SJSA1 (cell line): ENCODE results near the gene WWOX. TPM values are rescaled to one million over a fixed set of nuclear protein-coding genes. Genes with fewer than 3 reads are reported as not detected.

Source experiments
- DNase-seq, 2 experiments: peaks; one replicate each; pipeline ENCODE4 v3.0.0-alpha.2; 2015 to 2020; ENCODE audit warnings: low spot score in 2 of 2, low read depth in 1 of 2
- H3K27ac ChIP-seq: fragments of 250-450 bp; sonication (Bioruptor Pico); 2 replicates; pipeline ENCODE4 v1.5.1; 2020; ENCODE audit warnings: mild to moderate bottlenecking, moderate library complexity
- H3K27me3 ChIP-seq: fragments of 250-450 bp; sonication (Bioruptor Pico); replicated peaks from 2 replicates; pipeline ENCODE4 v1.5.1; 2020; ENCODE audit warnings: mild to moderate bottlenecking, moderate library complexity
- H3K36me3 ChIP-seq: fragments of 250-450 bp; sonication (Bioruptor Pico); 2 replicates; pipeline ENCODE4 v1.5.1; 2020; ENCODE audit warnings: mild to moderate bottlenecking
- H3K4me1 ChIP-seq: fragments of 250-450 bp; sonication (Bioruptor Pico); replicated peaks from 2 replicates; pipeline ENCODE4 v1.6.1; 2021; ENCODE audit warnings: mild to moderate bottlenecking
- H3K4me3 ChIP-seq: fragments of 250-450 bp; sonication (Bioruptor Pico); 2 replicates; pipeline ENCODE4 v1.5.1; 2020; ENCODE audit warnings: mild to moderate bottlenecking
- H3K9me3 ChIP-seq: fragments of 250-450 bp; sonication (Bioruptor Pico); replicated peaks from 2 replicates; pipeline ENCODE4 v1.5.1; 2020; ENCODE audit warnings: mild to moderate bottlenecking
- total RNA-seq: library from RNA; depleted of rRNA; stranded (reverse); fragments of >200 nt; shearing (Covaris generic); gene quantifications from 2 replicates; pipeline ENCODE4 v1.2.3, GENCODE V29; 2014

Gene WWOX
- total RNA-seq, 1 experiment from 2014 or later, result 13.4 TPM

DNA sequence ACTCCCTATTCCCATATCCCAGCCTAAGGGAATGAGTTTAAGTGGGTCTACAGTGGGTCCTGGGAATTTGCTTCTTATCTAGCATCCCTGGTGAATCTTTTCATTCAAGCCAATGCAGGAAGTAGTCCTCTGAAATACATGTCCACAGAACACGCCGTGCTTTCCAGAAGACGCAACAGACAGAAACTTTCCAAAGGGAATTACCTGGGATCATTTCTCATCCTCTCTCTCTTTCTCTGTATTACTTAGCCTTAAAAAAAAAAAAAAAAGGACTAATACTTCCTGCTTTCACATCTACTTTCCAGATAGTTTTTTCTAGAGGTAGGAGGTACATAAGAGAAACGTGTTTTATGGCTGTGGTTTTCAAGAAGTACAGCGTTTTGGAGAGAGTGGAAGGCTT is 1002.0 kb downstream of the WWOX start:
- no peak overlapping the region for H3K4me3 ChIP-seq
- no peaks in the 10 kb centered on the region for H3K4me1 ChIP-seq
- no peaks in the 10 kb centered on the region for H3K36me3 ChIP-seq
- no peaks in the 10 kb centered on the region for H3K9me3 ChIP-seq
- no peaks in the 10 kb centered on the region for H3K27me3 ChIP-seq
- no peak overlapping the region for H3K27ac ChIP-seq
- DNase-seq, result no peak

DNA sequence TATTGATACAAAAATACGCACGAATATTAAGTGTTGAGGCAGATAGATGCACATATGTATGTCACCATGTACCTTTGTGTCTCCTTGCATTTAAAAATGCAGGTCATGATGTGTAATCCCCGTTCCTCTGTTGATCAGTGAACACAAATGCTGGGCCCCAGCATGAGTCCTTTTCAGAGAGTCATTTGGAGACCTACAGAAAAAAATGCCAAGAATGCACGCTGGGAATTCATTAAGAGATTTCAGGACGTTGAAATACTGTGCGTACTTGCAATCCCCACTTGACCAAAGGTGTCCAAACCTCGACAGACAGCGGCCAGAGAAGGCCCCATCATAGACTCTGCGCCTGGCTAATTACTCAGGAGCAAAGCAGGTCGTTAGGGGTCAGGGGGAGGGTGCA is 1005.1 kb downstream of the WWOX start:
- Histone ChIP-seq H3K9me3 (no peaks in the 10 kb centered on the region), H3K4me3 (no peak overlapping the region), H3K4me1 (no peaks in the 10 kb centered on the region), H3K36me3 (no peaks in the 10 kb centered on the region), H3K27ac (no peak overlapping the region), H3K27me3 (no peaks in the 10 kb centered on the region)
- DNase-seq, result no peak

DNA sequence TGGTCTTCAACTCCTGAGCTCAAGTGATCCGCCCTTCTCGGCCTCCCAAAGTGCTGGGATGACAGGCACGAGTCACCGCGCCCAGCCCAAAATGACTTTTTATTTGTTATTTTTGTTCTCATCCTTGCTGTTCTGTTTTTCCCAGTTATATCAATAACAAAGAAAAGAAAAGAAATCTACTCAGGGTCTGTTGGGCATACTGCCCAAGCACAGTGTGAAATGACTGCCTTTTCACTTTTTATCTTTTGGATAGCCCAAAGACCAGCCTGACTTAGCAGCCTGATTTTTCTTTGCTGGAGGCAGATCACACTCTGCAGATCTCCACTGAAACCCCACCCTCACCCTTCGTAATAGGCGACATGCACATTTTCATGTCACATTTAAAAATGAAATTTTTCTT is 1007.8 kb downstream of the WWOX start:
- H3K4me1 ChIP-seq, result no peaks in the 10 kb centered on the region
- DNase-seq, result no peak

DNA sequence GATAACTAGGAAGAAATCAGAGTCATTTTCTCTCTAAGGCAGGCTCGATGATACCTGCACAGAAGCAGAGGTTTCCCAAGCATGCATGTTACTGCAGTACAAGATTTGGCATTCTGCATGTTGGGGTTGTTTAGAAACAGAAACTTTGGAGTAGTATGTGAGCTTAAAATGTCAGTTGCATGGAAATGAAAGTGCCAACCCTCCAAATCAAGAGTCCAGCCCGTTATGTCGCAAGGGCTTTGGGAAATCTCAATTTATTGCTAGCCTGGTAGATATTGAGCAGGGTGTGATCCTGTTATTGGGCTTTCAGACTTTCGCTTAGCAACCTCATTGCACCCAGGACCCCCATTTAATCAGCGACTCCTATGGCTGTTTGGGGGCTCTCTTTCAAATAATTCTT is 1010.3 kb downstream of the WWOX start:
- Histone ChIP-seq H3K27ac (no peak overlapping the region), H3K9me3 (peaks cover 3% of the 10 kb centered on the region; the same call in 1 of the 2 replicates), H3K4me1 (no peaks in the 10 kb centered on the region), H3K27me3 (no peaks in the 10 kb centered on the region), H3K36me3 (no peaks in the 10 kb centered on the region), H3K4me3 (no peak overlapping the region)
- DNase-seq, result no peak

More for the DNA sequence above, 1007.8 kb downstream of the WWOX start:
- Histone ChIP-seq H3K27ac (no peak overlapping the region), H3K36me3 (no peaks in the 10 kb centered on the region), H3K4me3 (no peak overlapping the region), H3K27me3 (no peaks in the 10 kb centered on the region), H3K9me3 (peaks cover 3% of the 10 kb centered on the region; the same call in 1 of the 2 replicates)

DNA sequence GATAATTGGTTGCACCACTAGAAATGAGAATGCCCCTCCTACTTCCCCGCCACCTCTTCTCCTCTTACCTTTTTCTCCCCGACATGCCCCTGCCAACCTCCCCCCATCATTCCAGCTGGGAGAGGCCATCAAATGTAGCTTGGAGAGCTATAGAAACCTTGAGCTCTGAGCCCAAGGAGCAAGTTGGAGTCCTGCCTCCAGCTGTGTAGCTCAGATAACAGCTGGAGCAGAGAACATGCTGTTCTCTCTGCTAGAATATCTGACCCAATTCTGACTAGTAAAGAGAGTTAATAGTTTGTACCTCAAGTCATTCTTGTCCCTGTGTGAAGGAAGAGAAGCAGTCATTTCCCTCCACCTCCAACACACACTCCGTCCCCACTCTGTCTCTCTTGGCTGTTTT is 1010.8 kb downstream of the WWOX start:
- H3K27ac ChIP-seq, result no peak overlapping the region
- H3K36me3 ChIP-seq, result no peaks in the 10 kb centered on the region
- no peak for DNase-seq
- H3K27me3 ChIP-seq, result no peaks in the 10 kb centered on the region
- no peak overlapping the region for H3K4me3 ChIP-seq
- peaks cover 6% of the 10 kb centered on the region for H3K9me3 ChIP-seq
- H3K4me1 ChIP-seq, result no peaks in the 10 kb centered on the region

DNA sequence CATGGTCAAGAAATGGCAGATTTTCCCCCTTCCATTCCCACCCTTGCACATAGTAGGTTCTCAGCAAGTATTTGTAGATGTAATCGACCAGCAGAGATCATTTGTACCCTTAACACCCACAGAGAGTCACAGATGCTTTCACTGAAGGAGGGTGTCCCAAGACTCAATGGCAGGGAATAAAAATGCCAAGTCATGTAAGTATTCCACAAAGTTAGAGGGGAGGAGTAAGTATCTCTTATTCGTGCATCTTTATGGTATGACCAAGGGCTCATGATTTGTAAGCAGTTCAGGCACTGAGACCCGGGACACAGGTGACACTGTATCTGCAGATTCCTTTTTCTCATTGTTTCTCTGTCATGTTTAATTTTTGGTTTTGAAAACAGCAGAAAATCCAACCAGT is 1011.5 kb downstream of the WWOX start:
- H3K4me3 ChIP-seq, result no peak overlapping the region
- no peak overlapping the region for H3K27ac ChIP-seq
- no peaks in the 10 kb centered on the region for H3K4me1 ChIP-seq
- H3K27me3 ChIP-seq, result no peaks in the 10 kb centered on the region
- no peak for DNase-seq
- peaks cover 6% of the 10 kb centered on the region for H3K9me3 ChIP-seq
- no peaks in the 10 kb centered on the region for H3K36me3 ChIP-seq

DNA sequence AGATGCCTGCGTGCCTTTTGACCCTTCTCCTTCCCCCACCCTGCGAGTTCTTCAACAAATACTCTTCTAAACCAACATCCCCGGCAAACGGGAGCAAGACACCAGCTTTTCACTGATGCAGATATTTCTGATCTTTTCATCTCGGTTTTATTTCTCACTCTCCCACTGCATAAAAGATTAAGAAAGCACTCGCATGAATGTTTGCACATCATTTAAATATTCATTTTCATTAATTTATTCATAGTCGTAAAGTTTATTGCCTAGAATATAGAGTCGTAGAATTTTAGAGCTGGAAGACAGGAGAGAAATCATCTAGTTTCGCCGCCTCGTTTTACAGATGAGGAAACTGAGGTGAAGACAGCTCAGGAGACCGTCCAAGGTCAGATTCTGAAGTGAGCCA is 1013.0 kb downstream of the WWOX start:
- DNase-seq, result no peak
- H3K9me3 ChIP-seq, result peaks cover 6% of the 10 kb centered on the region
- H3K36me3 ChIP-seq, result no peaks in the 10 kb centered on the region
- no peaks in the 10 kb centered on the region for H3K27me3 ChIP-seq
- no peak overlapping the region for H3K4me3 ChIP-seq
- H3K27ac ChIP-seq, result no peak overlapping the region
- no peaks in the 10 kb centered on the region for H3K4me1 ChIP-seq

DNA sequence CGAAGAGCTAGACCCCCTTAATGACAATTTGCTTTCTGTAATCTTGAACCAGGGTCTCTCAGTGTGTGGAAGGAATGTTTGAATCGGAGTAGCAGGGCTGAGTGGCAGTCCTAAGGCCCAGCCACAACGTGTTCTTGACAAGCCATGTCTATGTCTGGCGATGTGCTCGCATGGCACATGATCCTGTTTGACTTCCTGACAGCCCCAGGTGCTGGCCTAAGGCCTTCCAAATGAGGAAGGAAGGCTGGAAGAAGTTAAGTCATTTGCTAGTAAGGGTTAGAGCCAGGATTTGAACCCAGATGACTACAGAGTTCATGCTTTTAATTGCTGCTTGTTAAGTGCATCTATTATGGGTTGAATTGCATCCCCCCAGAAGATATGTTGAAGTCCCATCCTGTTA is 1014.4 kb downstream of the WWOX start:
- H3K27ac ChIP-seq, result no peak overlapping the region
- H3K4me3 ChIP-seq, result no peak overlapping the region
- H3K4me1 ChIP-seq, result no peaks in the 10 kb centered on the region
- no peaks in the 10 kb centered on the region for H3K36me3 ChIP-seq
- no peak for DNase-seq
- no peaks in the 10 kb centered on the region for H3K27me3 ChIP-seq
- peaks cover 6% of the 10 kb centered on the region for H3K9me3 ChIP-seq

DNA sequence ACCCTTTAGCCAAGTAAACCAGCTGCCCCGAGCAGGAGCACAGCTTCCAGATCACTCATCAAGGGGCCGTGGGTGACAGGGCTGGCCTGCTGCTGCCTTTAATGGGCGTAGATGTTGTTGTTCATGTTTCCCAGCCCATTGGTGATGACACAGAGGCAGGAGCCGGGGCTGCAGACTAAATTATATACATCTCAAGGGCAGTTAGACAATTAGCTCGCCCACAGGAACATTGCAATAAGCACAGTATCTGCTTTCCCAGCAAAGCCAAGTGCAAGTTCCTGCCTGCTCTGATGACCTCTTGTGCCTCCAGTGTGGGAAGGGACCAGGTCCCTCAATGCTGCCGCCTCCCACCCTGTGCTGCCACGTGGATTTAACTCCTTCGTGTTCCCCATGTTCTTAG is 1015.3 kb downstream of the WWOX start:
- Histone ChIP-seq H3K27ac (no peak overlapping the region), H3K36me3 (no peaks in the 10 kb centered on the region), H3K9me3 (peaks cover 6% of the 10 kb centered on the region), H3K4me3 (no peak overlapping the region), H3K27me3 (no peaks in the 10 kb centered on the region), H3K4me1 (no peaks in the 10 kb centered on the region)
- no peak for DNase-seq

DNA sequence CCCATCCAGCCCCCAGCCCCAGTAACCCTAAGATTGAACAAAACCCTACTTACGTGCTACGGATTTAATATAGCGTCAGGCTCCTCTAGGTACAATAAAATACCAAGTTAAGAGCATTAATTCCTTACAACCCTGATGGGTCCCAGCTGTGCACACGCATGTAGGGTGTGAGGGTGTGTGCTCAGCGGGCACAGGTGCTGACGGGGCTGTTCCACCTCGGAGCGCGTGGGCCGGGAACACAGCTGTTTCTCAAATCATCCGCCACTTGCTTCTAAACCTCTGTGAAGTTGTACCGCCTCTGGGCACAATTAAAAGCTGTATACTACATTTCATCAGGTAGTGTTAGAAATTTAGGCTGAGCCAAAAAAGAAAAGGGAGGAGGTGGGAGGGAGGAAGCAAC is 1022.5 kb downstream of the WWOX start:
- no peak for DNase-seq
- Histone ChIP-seq H3K9me3 (no peaks in the 10 kb centered on the region), H3K27me3 (no peaks in the 10 kb centered on the region), H3K4me3 (no peak overlapping the region), H3K4me1 (no peaks in the 10 kb centered on the region), H3K36me3 (no peaks in the 10 kb centered on the region), H3K27ac (no peak overlapping the region)

DNA sequence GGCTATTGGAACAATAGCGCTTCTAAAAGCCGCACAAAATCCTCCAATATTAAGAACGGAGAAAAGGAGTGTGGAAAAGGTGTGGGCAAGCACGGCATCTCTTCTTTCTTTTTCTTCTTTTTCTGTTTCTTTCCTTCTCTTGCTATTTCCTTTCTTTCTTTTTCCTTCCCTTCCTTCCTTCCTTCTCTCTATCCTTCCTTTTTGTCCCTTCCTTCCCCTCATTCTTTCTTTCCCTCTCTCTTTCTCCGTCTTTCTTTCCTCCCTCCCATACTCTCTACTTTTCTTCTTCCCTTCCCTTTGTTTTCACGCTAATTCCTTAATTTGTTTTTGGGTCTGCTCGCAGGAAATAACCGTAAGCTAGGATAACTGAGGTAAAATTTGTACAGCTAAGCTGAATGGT is 1022.9 kb downstream of the WWOX start:
- H3K27me3 ChIP-seq, result no peaks in the 10 kb centered on the region
- no peak overlapping the region for H3K4me3 ChIP-seq
- no peak for DNase-seq
- H3K36me3 ChIP-seq, result no peaks in the 10 kb centered on the region
- no peaks in the 10 kb centered on the region for H3K9me3 ChIP-seq
- no peak overlapping the region for H3K27ac ChIP-seq
- H3K4me1 ChIP-seq, result no peaks in the 10 kb centered on the region

DNA sequence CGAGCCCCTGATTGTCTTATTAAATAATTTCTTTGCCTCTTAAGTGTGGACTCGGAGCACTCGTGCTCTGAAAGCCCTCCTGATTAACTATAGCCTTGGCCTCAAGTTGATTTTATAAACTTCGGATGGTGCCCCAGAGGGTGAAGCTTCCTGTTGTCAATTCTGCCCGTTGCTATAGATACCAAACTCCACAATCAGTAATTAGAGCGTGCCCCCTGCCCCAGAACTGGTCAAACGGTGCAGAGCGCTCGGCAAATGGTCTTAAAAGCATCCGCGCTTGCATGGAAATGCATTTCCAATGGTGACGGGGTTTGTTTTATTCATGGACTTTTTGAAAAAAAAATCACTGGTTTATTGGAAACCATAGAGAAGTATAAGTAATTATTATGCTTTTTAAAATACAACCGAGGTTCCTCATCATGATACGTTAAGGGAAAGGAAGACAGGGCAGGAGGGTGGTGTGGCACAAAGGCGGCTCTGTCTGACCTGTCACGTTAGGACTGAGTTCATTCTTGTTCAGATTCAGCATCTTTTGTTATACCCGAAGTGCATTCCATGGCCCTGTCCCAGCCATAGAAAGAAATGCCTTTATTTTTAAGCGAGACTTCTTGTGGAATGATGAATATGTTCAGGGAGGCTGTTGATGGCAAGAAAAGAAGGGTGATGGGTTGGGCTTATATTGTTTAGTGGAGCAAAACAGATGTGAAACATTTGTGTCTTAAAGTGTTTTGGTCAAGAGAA is 1024.7 kb downstream of the WWOX start:
- Histone ChIP-seq H3K36me3 (no peaks in the 10 kb centered on the region), H3K27me3 (no peaks in the 10 kb centered on the region), H3K4me3 (no peak overlapping the region), H3K4me1 (no peaks in the 10 kb centered on the region), H3K27ac (no peak overlapping the region), H3K9me3 (no peaks in the 10 kb centered on the region)
- DNase-seq, result no peak

DNA sequence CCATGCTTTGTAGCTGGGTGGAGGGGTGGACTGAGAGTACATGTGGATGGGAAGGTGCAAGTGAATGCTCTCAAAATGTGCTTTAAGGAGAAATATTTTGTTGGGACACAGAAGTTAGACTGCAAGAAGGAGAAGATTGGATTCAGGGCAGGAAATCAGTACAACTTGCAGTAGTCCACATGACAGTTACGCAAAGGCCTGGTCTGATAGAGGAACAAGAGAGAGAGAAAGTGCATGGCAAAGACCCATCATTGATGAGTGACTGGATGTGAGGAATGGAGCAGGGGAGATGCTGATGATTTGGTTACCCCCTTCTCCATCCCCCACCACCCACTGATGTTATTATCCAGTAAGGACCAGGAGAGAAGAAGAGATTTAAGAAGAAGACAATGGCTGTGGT is 1028.3 kb downstream of the WWOX start:
- Histone ChIP-seq H3K27ac (no peak overlapping the region), H3K4me1 (no peaks in the 10 kb centered on the region), H3K4me3 (no peak overlapping the region), H3K27me3 (no peaks in the 10 kb centered on the region), H3K36me3 (no peaks in the 10 kb centered on the region), H3K9me3 (0 out of 2 replicates have a peak, but pooled peaks cover 2% of the 10 kb centered on the region)
- no peak for DNase-seq

DNA sequence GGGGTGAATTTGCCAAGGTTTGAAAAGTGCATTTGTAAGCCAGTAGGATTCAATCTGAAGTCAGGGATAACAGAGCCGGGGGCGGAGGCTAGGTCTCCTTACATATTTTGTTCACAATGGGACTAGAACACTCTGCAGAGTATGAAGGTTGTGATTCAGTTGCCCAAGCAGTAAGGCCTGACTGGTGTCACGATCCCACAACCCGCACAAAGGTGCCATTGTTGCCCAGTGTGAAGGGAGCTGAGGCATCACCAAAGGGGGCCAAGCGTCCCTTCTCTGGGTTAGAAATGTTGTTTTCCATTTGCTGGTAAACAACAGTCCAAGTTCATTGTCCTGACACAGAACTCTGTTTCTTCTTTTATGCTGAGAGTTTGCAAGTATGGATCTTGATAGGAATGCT is 1029.3 kb downstream of the WWOX start:
- H3K4me1 ChIP-seq, result no peaks in the 10 kb centered on the region
- H3K27me3 ChIP-seq, result no peaks in the 10 kb centered on the region
- no peak for DNase-seq
- H3K27ac ChIP-seq, result no peak overlapping the region
- H3K9me3 ChIP-seq, result 0 out of 2 replicates have a peak, but pooled peaks cover 2% of the 10 kb centered on the region
- H3K4me3 ChIP-seq, result no peak overlapping the region
- no peaks in the 10 kb centered on the region for H3K36me3 ChIP-seq

DNA sequence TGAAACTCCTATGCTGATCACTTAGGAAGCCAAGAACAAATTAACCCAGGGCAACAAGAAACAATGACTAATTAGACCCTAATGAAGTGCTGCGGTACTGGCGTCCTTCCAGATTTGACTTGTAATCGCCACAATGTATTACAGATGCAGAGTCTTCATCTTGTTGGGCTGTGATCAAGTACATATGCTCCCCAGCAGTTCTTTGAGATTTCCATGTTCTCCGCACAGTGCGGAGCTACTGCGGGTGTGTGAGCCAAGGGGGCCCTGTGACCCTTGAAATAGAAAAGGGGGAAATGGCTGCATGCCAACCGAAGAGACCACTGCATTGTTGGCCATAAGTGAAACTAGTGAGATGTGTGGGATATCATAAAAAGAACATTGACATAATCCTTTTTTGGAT is 1031.2 kb downstream of the WWOX start:
- no peaks in the 10 kb centered on the region; the same call in 1 of the 2 replicates for H3K27me3 ChIP-seq
- no peak overlapping the region for H3K27ac ChIP-seq
- H3K36me3 ChIP-seq, result no peaks in the 10 kb centered on the region
- DNase-seq, result no peak
- H3K9me3 ChIP-seq, result 0 out of 2 replicates have a peak, but pooled peaks cover 2% of the 10 kb centered on the region
- no peaks in the 10 kb centered on the region for H3K4me1 ChIP-seq
- H3K4me3 ChIP-seq, result no peak overlapping the region
